Activated CD4-positive, alpha-beta memory T cell treated with anti-CD3 and anti-CD28 coated beads for 36 hours (primary cell): Measurements from ENCODE around the gene MYO5C. TPM values are rescaled to one million over a fixed set of nuclear protein-coding genes. Genes with fewer than 3 reads are reported as not detected.
"Not testable (repeated sequence)": the region's sequence is repeated elsewhere in the genome, so short reads cannot be mapped to it uniquely, and the experiment has no call there.

Source experiments
- CTCF ChIA-PET: fragments of 350-600 bp; sonication (Branson Sonifier 250); formaldehyde crosslinking; loops from one replicate; lab custom pipeline; 2021; ENCODE audit warnings: antibody characterized with exemption, inconsistent platforms; lab: Charles Lee
- POLR2A ChIA-PET: fragments of 350-600 bp; sonication (Branson Sonifier 250); formaldehyde crosslinking; loops from one replicate; lab custom pipeline; 2021; ENCODE audit warnings: antibody characterized with exemption; lab: Charles Lee
- DNase-seq: peaks from one replicate; pipeline ENCODE4 v3.0.0-alpha.2; 2020
- H3K27ac Mint-ChIP-seq: one replicate; pipeline ENCODE4 v1.8.0; 2021; ENCODE audit warnings: mixed read lengths
- H3K27me3 Mint-ChIP-seq: one replicate; pipeline ENCODE4 v1.8.0; 2021; ENCODE audit warnings: mixed read lengths
- H3K36me3 Mint-ChIP-seq: one replicate; pipeline ENCODE4 v1.8.0; 2021; ENCODE audit warnings: mixed read lengths
- H3K4me1 Mint-ChIP-seq: one replicate; pipeline ENCODE4 v1.8.0; 2021; ENCODE audit warnings: low read depth, mixed read lengths
- H3K4me3 Mint-ChIP-seq: one replicate; pipeline ENCODE4 v1.8.0; 2021; ENCODE audit warnings: mild to moderate bottlenecking, mixed read lengths
- H3K9me3 Mint-ChIP-seq: one replicate; pipeline ENCODE4 v1.8.0; 2021; ENCODE audit warnings: mixed read lengths
- intact Hi-C: fragments of 100-400 bp; cut with micrococcal nuclease; formaldehyde crosslinking; loops from one replicate; pipeline ENCODE4 v1.15.1; 2023
- total RNA-seq, 2 experiments: library from RNA; stranded (reverse); gene quantifications; one replicate each; pipeline ENCODE4 v1.2.3, GENCODE V29; 2021

The MYO5C gene
- total RNA-seq, 2 experiments from 2014 or later: 0.27 to 0.50 TPM

- DNase-seq: peak; percentile 93
- peaks cover 3% of the 10 kb centered on the region for H3K9me3 Mint-ChIP-seq
- intact Hi-C loops: loop anchor here (1.0 to 2.0 kb wide), 2 partner anchors 29 to 48 kb away; no protein-coding TSS in a partner anchor
- peaks cover 1% of the 10 kb centered on the region for H3K36me3 Mint-ChIP-seq
- H3K4me3 Mint-ChIP-seq: peak overlapping the region; percentile 94
- H3K27ac Mint-ChIP-seq: peak overlapping the region; percentile 94
- CTCF ChIA-PET: interaction anchor here (1.0 to 5.0 kb wide), 6 partner anchors 29 to 100 kb away, joined by 3 to 21 read pairs (median 6); no protein-coding TSS in a partner anchor
- POLR2A ChIA-PET: interaction anchor here (0.6 to 2.3 kb wide), 12 partner anchors 8 to 380 kb away, joined by 3 to 9 read pairs (median 3); no protein-coding TSS in a partner anchor
- peaks cover 28% of the 10 kb centered on the region for H3K4me1 Mint-ChIP-seq
- no peaks in the 10 kb centered on the region for H3K27me3 Mint-ChIP-seq
These were observed 116.1 kb downstream of the MYO5C start for GRCh38 chr15:52179278-52180195.

- Mint-ChIP-seq H3K4me3 (peak overlapping the region; percentile 94), H3K4me1 (peaks cover 31% of the 10 kb centered on the region), H3K9me3 (peaks cover 3% of the 10 kb centered on the region), H3K27ac (peak overlapping the region; percentile 94), H3K36me3 (peaks cover 1% of the 10 kb centered on the region), H3K27me3 (no peaks in the 10 kb centered on the region)
- intact Hi-C loops: loop anchor here (2.0 kb wide), 1 partner anchor 30 kb away; no protein-coding TSS in a partner anchor
- POLR2A ChIA-PET: interaction anchor here (0.6 to 2.3 kb wide), 9 partner anchors 7 to 381 kb away, joined by 3 to 9 read pairs (median 4); no protein-coding TSS in a partner anchor
- DNase-seq: no peak
- CTCF ChIA-PET: interaction anchor here (1.0 to 5.0 kb wide), 6 partner anchors 30 to 99 kb away, joined by 3 to 21 read pairs (median 6); no protein-coding TSS in a partner anchor
These were observed 116.8 kb downstream of the MYO5C start for GRCh38 chr15:52178765-52179164.

GRCh38 chr15:52172869-52173268 lies 122.7 kb downstream of the MYO5C start:
- Mint-ChIP-seq H3K27me3 (no peaks in the 10 kb centered on the region), H3K4me1 (peaks cover 34% of the 10 kb centered on the region), H3K27ac (no peak overlapping the region), H3K9me3 (no peaks in the 10 kb centered on the region), H3K36me3 (no peaks in the 10 kb centered on the region), H3K4me3 (no peak overlapping the region)
- CTCF ChIA-PET: interaction anchor here (0.5 to 1.9 kb wide), 5 partner anchors 11 to 54 kb away, joined by 3 to 6 read pairs (median 3); no protein-coding TSS in a partner anchor
- POLR2A ChIA-PET: interaction anchor here (0.8 kb wide), 1 partner anchor 54 kb away, joined by 3 read pairs; no protein-coding TSS in a partner anchor
- intact Hi-C loops: no loop called here
- no peak for DNase-seq

- no peak overlapping the region for H3K4me3 Mint-ChIP-seq
- no peaks in the 10 kb centered on the region for H3K27me3 Mint-ChIP-seq
- DNase-seq: no peak
- H3K4me1 Mint-ChIP-seq: peaks cover 34% of the 10 kb centered on the region
- ChIA-PET CTCF (interaction anchor here (0.8 to 1.2 kb wide), 2 partner anchors 37 to 56 kb away, joined by 3 to 7 read pairs; no protein-coding TSS in a partner anchor), POLR2A (interaction anchor here (1.2 kb wide), 1 partner anchor 8 kb away, joined by 5 read pairs; no protein-coding TSS in a partner anchor)
- H3K36me3 Mint-ChIP-seq: no peaks in the 10 kb centered on the region
- H3K27ac Mint-ChIP-seq: no peak overlapping the region
- no peaks in the 10 kb centered on the region for H3K9me3 Mint-ChIP-seq
- intact Hi-C loops: no loop called here
These were observed 123.8 kb downstream of the MYO5C start for GRCh38 chr15:52171807-52172206.

- H3K36me3 Mint-ChIP-seq: no peaks in the 10 kb centered on the region
- H3K4me3 Mint-ChIP-seq: no peak overlapping the region
- H3K9me3 Mint-ChIP-seq: no peaks in the 10 kb centered on the region
- intact Hi-C loops: no loop called here
- CTCF ChIA-PET: interaction anchor here (0.8 to 1.3 kb wide), 3 partner anchors 12 to 56 kb away, joined by 3 to 7 read pairs (median 3); no protein-coding TSS in a partner anchor
- POLR2A ChIA-PET: interaction anchor here (0.6 to 1.2 kb wide), 4 partner anchors 8 to 295 kb away, joined by 3 to 5 read pairs (median 4); no protein-coding TSS in a partner anchor
- no peak for DNase-seq
- H3K27me3 Mint-ChIP-seq: no peaks in the 10 kb centered on the region
- no peak overlapping the region for H3K27ac Mint-ChIP-seq
- peaks cover 34% of the 10 kb centered on the region for H3K4me1 Mint-ChIP-seq
These were observed 124.2 kb downstream of the MYO5C start for GRCh38 chr15:52171386-52171785.

- peaks cover 46% of the 10 kb centered on the region for H3K4me1 Mint-ChIP-seq
- CTCF ChIA-PET: interaction anchor here (0.6 to 1.3 kb wide), 2 partner anchors 11 to 14 kb away, joined by 3 read pairs; no protein-coding TSS in a partner anchor
These were observed 125.4 kb downstream of the MYO5C start for GRCh38 chr15:52170199-52170598.

GRCh38 chr15:52165494-52166131 lies 130.0 kb downstream of the MYO5C start:
- H3K4me1 Mint-ChIP-seq: peaks cover 40% of the 10 kb centered on the region
- H3K4me3 Mint-ChIP-seq, DNase-seq, H3K27me3 Mint-ChIP-seq, H3K27ac Mint-ChIP-seq, H3K36me3 Mint-ChIP-seq, H3K9me3 Mint-ChIP-seq: not testable (repeated sequence)
- intact Hi-C loops: loop anchor here (10.0 kb wide), 1 partner anchor 341 kb away; the partner anchor contains the start of gene TMOD3
- ChIA-PET POLR2A (interaction anchor here (0.9 kb wide), 1 partner anchor 13 kb away, joined by 3 read pairs; no protein-coding TSS in a partner anchor), CTCF (interaction anchor here (0.7 to 4.4 kb wide), 7 partner anchors 9 to 62 kb away, joined by 3 to 21 read pairs (median 6); no protein-coding TSS in a partner anchor)

More at GRCh38 chr15:52170199-52170598, 125.4 kb downstream of the MYO5C start:
- intact Hi-C loops, H3K27ac Mint-ChIP-seq, H3K9me3 Mint-ChIP-seq, H3K4me3 Mint-ChIP-seq, H3K36me3 Mint-ChIP-seq, POLR2A ChIA-PET, DNase-seq, H3K27me3 Mint-ChIP-seq: not testable (repeated sequence)

GRCh38 chr15:52164631-52165265 lies 130.9 kb downstream of the MYO5C start:
- Mint-ChIP-seq H3K27me3 (no peaks in the 10 kb centered on the region), H3K4me1 (peaks cover 34% of the 10 kb centered on the region), H3K4me3 (no peak overlapping the region), H3K27ac (no peak overlapping the region), H3K9me3 (no peaks in the 10 kb centered on the region), H3K36me3 (peaks cover 6% of the 10 kb centered on the region)
- ChIA-PET POLR2A (interaction anchor here (0.7 to 0.9 kb wide), 2 partner anchors 12 to 14 kb away, joined by 3 to 4 read pairs; no protein-coding TSS in a partner anchor), CTCF (interaction anchor here (0.9 to 4.4 kb wide), 7 partner anchors 10 to 86 kb away, joined by 3 to 21 read pairs (median 6); no protein-coding TSS in a partner anchor)
- no peak for DNase-seq
- intact Hi-C loops: loop anchor here (10.0 kb wide), 1 partner anchor 340 kb away; the partner anchor contains the start of gene TMOD3

GRCh38 chr15:52163321-52164190 lies 132.0 kb downstream of the MYO5C start:
- ChIA-PET CTCF (interaction anchor here (1.3 to 4.4 kb wide), 4 partner anchors 11 to 64 kb away, joined by 4 to 21 read pairs (median 8); no protein-coding TSS in a partner anchor), POLR2A (no interaction called here)
- Mint-ChIP-seq H3K4me3 (no peak overlapping the region), H3K9me3 (no peaks in the 10 kb centered on the region), H3K36me3 (peaks cover 6% of the 10 kb centered on the region), H3K27ac (no peak overlapping the region), H3K4me1 (peaks cover 31% of the 10 kb centered on the region), H3K27me3 (no peaks in the 10 kb centered on the region)
- intact Hi-C loops: loop anchor here (1.0 to 10.0 kb wide), 2 partner anchors 45 to 339 kb away; partner anchors contain the start of gene TMOD3
- no peak for DNase-seq

- intact Hi-C loops: loop anchor here (1.0 to 10.0 kb wide), 2 partner anchors 45 to 338 kb away; partner anchors contain the start of gene TMOD3
- no peak for DNase-seq
- H3K4me3 Mint-ChIP-seq: no peak overlapping the region
- no peak overlapping the region for H3K27ac Mint-ChIP-seq
- H3K27me3 Mint-ChIP-seq: no peaks in the 10 kb centered on the region
- CTCF ChIA-PET: interaction anchor here (1.5 to 4.4 kb wide), 2 partner anchors 46 to 65 kb away, joined by 9 to 21 read pairs; no protein-coding TSS in a partner anchor
- H3K36me3 Mint-ChIP-seq: peaks cover 6% of the 10 kb centered on the region
- POLR2A ChIA-PET: no interaction called here
- no peaks in the 10 kb centered on the region for H3K9me3 Mint-ChIP-seq
- H3K4me1 Mint-ChIP-seq: peaks cover 27% of the 10 kb centered on the region
These were observed 132.7 kb downstream of the MYO5C start for GRCh38 chr15:52162876-52163275.
